NCI-H1417 (cell line): ENCODE data around the gene AFG3L2.

Experiments
- DNase-seq, 3 experiments: peaks; one replicate each; lab custom pipeline; 2025; lab: John Stamatoyannopoulos, UW

The AFG3L2 gene

DNA sequence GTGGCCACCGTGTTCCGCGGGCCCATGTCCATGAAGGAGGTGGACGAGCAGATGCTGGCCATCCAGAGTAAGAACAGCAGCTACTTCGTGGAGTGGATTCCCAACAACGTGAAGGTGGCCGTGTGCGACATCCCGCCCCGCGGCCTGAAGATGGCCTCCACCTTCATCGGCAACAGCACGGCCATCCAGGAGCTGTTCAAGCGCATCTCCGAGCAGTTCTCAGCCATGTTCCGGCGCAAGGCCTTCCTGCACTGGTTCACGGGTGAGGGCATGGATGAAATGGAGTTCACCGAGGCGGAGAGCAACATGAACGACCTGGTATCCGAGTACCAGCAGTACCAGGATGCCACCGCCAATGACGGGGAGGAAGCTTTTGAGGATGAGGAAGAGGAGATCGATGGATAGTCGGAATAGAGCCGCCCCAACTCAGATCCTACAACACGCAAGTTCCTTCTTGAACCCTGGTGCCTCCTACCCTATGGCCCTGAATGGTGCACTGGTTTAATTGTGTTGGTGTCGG lies 51.2 kb downstream of the AFG3L2 start:
- DNase-seq, result no peak

DNA sequence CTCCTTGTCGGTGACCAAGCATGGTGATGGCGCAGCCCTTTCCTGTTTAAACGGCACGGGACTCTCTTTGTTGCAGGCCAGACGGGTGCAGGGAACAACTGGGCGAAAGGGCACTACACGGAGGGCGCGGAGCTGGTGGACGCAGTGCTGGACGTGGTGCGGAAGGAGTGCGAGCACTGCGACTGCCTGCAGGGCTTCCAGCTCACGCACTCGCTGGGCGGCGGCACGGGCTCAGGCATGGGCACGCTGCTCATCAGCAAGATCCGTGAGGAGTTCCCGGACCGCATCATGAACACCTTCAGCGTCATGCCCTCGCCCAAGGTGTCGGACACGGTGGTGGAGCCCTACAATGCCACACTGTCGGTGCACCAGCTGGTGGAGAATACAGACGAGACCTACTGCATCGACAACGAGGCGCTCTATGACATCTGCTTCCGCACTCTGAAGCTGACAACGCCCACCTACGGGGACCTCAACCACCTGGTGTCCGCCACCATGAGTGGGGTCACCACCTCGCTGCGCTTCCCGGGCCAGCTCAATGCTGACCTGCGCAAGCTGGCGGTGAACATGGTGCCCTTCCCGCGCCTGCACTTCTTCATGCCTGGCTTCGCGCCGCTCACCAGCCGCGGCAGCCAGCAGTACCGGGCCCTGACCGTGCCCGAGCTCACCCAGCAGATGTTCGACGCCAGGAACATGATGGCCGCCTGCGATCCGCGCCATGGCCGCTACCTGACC lies 51.9 kb downstream of the AFG3L2 start:
- DNase-seq, result no peak

DNA sequence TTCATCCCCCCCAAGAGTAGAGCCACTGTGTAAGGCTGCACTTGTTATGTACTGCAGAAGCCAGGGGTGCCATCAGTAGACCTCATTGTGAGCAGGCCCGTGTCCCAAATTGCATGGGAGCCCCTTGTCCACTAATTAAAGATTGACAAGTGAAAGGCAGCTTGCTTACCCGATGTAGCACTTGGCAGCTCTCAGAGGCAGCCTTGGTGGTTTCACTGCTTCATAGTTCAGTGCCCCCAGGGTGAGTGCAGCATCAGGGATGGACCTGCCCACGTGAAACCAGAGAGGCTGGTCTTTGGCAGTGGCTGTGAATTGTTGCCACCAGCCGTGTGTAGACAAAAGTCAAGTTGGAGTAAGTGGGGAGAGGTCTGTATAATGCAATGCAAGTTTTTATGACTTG lies 55.7 kb downstream of the AFG3L2 start:
- no peak for DNase-seq

DNA sequence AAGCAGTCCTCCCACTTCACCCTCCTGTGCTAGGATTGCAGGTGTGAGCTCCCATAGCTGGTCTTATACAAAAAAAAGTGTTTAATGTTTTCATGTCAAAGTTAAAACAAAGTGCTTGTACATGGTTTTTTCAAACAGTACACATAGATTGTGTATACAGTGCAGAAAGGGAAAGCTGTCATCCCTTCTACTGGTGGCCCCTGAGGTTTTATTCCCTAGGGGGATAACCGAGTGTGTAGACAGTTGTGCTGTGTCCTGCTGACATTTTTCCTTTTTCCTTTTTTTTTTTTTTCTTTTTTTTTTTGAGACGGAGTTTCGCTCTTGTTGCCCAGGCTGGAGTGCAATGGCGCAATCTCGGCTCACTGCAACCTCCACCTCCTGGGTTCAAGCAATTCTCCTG lies 58.2 kb downstream of the AFG3L2 start:
- DNase-seq, result no peak

DNA sequence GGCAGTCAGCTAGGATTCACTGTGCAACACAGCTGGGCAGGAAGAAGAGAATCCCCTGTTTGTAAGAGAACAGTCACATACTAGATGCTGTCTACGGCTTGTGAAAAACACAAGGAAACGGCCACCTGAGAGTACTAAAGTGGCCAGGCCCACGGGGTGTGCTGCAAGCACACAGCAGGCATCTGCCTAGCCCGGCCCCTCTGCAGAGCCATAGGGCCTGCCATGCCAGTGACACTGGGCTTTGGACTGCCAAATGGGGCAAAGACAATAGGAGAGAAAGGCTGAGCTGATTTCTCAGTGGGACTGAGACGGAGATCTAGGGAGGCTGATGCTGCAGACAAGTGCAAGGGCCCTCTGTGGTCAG lies 58.7 kb downstream of the AFG3L2 start:
- no peak for DNase-seq

DNA sequence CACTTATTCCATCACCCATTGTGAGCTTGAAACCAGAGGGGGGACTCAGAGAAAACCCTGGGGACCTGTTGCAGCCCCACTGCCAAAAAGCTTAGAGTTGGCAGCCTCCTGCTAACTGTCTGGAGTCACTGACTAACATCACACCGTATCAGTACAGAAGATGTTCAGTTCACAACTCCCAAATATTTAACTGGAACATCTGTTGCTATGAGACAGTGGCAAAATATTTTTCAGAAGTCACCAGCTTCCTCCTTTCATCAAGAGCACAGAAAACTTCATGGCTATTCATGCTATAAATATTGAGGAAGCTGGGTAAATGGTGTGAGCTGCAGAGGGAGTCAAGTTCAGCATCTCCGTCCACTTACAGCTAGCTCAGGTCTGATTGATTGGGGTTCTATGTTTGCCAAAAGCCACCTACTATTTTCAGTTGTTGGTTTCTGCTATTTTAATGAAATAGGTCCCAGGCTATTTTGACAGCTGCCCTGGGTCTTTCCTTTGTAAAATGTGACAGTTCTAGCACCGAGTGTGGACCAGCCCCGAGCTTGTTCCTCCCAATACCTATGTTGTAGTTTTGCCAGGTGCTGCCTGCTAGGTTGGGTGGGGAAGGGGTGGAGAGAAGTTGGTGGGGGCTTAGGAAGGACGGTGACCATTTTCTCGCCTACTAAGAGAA lies 59.2 kb downstream of the AFG3L2 start:
- no peak for DNase-seq

DNA sequence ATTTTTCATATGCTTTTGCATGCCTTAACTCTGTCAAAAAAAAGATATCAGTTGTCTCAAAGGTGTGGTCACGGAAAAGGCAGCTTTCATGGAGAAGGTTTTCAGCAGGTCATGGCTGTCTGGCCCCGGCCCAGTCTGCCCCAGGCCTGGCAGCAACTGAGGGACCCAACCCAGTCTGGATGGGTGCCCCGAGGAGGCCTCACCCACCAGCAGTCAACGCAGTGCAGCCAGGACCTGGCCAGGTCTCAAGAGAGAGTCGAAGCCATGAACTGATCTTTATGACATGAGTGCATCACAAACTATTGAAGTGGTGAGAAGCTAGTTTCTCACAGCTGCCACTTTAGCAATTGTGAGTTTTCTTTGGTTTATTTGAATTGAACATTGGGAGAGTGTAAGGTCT lies 61.1 kb downstream of the AFG3L2 start:
- no peak for DNase-seq

DNA sequence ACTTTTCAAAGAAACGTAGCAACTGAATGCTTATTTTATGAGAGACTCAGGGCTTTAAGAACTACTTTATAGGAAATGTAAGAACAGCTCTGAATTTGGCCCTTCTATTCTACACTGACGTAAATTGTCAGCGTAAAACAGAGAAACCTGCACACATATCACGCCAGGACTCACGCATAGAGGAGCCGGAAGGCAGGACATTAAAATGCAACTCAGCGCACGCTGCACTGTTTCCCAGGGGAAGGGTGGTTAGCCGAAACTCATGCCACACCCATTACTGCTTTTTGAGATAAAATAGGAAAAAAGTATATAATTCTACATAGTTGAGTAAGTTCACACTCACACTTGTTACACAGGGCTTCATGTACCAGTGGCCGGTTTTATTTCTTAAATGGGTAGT lies 61.5 kb downstream of the AFG3L2 start:
- DNase-seq, result no peak

DNA sequence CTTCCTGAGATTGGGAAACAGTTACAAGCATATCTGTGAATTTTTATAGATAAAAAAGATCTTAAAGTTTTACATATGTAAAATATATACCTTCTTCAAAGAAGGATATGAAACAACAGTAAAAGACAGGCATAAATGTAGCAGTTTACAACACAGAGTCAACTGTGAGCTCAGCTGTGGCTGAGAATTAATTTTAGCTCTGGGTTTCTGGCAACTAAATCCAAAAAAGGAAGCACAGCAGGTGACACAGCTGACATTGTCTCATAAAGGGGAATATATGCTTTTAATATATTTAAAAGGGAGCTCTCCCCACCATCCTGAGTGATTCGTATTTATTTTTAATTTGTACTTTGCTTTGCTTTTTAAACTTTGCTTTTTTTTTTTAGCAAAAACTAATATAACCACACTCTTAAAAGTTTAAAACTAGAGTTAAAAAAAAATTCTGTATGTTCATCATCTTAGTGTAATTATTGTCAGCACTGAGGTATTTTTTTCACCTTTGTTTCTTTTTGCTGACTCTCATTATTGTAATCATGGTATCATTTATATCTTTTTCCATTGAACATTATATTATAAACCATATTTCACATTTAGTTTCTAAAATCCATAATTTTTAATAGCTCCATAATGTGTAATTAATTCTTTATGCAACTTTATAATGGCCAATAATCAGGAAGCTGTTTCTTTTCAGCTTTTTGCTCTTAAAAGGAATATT lies 62.3 kb downstream of the AFG3L2 start:
- DNase-seq, result no peak

DNA sequence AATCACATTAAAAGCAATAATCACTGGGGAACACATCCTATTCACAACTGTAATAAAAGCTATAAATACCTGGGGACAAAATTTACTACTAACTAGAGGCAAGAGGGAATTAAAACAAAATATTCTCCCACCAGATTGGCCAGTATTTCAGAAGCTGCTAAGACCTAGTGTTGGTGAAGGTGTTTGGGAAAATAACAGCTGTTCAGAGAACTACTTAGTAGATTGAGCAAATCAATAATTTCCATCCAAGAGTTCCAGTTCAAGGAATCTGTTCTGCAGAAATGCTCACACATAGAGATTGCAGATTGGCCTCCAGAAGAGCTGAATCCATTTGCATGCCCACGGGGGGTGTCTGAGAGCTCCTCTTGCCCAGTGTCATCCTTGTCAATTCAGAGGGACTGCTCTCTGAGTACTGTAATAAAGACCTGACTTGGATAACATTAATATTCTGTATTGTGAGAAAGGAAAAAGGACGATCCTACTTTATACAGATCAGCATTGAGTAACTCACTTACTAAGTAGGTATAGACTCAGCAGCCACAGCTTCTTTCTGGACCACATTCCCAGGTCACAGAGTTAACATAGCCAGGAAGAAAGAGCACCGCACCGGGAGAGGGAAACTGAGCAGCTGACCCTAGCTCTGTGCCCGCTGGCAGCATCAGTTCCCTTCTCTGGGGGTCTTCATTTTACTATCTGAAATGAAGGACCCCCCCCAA lies 63.3 kb downstream of the AFG3L2 start:
- no peak for DNase-seq

DNA sequence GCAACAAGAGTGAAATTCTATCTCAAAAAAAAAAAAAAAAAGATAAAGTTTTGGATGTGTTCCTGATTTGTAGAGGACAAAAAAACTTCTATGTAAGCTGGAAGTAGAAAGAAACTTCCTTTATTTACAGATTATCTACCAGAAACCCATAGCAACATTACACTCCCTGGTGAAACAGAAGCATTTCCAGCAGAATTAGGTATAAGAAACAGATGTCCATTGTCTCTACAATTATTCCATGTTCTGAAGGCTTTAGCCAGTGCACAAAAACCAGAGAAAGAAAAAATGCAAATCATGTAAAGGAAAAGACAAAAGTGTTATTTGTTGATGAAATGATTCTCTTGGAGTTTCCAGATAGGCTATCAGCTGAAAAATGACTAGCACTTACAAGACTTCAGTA lies 64.1 kb downstream of the AFG3L2 start:
- DNase-seq, result no peak

DNA sequence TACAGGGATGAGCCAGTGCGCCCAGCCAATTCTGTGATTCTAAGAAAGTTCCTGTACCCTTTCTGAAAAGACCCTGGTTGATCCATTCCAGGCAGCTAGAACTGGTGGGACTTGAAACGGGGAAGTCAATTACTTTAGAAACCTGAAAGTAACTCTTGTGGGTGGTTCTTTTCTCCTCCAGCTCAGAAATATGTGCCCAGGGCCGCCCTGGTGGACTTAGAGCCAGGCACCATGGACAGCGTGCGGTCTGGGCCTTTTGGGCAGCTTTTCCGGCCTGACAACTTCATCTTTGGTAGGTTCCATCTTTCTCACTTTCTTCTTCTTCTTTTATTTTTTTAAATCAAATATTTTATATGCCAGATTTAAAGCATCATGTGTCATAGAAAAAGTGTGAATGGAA lies 66.3 kb downstream of the AFG3L2 start:
- no peak for DNase-seq

DNA sequence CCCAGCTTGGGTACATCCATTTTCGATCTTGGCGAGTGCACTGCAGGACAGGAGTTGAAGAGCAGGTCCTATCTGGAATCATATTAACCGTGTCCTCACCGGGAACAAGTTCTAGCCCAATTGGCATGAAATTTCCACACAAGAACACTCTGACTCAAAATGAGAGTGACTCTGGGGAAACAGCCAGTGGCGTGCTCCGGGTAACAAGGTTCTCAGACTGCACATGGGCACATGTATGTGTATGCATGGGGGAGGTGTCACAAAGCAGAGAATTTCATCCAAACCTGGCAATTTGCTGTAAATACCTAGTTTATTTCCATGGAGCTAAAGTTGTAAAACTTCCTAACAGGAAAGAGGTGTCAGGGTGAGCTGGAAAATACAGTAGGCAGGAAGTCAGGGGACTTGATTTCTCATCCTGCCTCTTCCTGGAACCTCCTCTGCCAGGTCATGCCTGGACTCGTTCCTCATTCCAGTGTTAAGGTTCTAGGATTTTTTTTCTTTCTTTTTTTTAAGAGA lies 67.3 kb downstream of the AFG3L2 start:
- no peak for DNase-seq

DNA sequence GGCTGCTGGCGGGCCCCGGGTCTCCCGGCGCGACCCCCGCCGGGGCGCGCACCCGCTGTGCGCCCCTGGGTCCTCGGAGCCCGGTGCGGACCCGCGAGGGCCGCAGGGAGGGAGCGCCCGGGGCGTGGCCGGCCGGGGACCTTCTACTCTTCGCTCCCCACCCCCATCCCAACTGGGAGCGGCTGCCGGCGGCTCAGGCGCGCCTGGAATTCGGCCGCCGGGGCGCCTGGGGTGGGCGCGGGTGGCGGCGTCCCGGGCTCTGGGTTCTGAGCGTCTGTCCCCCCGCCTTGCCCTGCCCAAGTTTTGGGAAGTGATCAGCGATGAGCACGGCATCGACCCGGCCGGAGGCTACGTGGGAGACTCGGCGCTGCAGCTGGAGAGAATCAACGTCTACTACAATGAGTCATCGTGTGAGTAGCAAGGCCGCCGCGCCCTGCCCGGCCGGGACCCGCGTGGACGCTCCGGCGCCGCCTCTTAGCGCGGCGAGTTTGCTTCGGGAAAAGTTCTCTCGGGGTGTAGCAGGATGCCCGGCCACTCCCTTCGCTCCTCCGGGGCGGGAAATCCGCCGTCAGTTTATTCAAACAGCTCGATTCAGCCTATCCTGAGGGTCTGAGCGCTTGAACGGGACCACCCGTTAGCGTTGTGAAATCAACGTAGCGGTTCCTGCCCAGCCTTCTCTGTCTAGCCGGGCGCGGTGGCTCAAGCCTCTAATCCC lies 68.5 kb downstream of the AFG3L2 start:
- no peak for DNase-seq

DNA sequence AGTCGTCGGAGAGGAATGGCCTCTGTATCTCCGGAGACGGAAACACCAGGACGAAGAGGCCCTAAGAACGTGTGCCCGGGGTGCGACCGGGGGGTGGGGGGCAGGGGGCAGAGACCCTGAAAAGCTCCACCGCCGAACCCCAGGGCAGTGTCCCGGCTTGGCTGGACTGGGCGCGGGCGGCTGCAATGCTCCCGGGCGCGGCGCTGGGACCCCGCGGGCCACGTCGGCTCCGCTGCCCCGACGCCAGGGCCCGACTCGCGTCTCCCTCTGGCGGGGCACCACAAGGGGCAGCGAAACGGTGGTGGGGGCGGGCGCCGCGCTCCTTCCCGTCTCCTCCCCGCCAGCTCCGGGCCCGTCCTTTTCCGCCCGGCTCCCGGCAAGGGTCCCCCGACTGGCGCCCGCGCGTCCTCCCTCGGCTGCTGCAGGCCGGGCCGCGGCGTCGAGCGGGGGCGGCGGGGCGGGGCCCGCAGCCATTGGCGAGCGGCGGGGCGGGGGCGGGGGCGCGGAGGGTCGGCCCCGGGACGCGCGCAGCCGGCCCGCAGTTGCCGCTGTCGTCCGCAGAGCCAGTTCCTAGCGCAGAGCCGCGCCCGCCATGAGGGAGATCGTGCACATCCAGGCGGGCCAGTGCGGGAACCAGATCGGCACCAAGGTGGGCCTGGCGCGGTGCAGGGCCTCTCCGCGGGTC lies 69.2 kb downstream of the AFG3L2 start, which contains the start of gene TUBB6:
TUBB6 (plus strand) TSS at position 541 of the 685 bp plus-strand sequence; CDS start at position 593, 52 bp downstream.
- DNase-seq, result no peak

DNA sequence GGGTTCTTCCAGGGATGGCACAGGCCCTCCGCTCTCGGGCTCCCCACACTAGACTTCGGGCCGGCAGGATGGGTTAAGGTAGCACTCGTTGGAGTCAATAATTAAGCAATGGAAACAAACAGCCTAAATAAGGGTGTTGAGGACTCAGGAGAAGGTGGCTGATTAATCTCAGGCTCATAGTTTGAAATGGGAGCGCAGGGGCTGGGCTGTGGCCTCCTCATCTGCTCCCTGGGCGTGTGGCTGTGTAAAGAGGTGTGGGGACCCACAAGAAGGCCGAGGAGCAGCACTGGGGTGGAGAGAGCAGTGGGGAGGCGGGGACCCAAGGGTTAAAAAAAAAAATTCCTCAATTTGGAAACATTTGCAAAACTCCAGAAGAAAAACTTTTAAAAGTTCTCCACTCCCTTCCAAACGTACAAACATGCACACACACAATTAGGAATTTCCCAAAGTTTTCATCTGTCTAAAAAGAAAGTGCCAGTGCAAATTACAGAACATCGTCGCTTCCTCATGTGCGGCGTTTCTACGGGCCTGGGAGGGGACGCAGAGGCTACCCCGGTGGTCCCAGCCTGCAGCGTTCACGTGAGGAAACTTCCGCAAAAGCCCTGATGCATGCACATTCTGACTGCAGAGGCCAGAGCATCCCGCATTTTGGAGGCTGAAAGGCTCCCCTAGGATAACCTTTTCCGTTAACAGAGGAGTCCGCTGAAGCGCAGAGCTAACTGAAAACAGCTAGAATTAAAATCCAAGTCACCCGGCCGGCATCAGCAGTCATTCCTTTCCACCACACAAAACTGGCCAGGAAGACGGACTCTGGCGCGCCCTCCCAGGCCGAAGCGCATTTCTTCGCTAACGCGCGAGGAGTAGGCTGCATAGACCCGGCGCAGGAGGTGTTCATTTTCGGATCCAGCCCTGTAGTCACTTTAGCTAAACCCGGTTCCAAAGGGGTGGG lies 70.0 kb downstream of the AFG3L2 start:
- no peak for DNase-seq

DNA sequence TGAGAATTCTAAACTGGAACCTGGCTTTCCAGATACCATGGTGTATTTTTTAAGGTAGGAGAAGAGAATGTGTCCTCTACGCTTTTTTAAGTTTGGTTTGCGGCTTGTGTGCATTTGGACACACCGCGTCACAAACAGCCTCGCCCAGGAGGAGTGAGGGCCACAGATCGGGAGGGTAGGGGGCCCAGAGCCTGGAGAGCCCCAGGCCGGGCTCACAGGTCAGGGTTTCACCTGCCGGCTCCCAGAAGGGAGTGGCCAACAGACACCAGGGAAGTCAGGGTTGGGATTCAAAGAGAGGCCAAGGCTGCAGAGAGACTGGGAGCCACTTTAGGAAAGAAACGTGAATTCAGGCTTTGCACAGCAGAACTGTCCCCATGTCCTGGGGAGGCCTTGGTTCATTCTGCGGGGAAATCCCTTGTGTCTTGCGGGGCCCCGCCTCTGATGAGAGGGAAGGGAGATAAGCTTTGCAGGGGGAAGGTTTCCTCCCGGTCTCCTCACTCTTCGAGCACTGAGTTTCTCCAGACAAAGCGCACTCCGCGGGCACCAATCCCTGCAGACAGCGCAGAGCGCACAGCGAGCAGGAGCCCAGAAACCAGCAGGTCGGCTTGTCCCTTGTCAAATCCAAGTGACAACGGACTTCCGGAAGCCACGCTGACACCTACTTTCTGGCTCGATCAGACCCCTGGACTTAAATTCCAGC lies 70.9 kb downstream of the AFG3L2 start:
- DNase-seq, result no peak

DNA sequence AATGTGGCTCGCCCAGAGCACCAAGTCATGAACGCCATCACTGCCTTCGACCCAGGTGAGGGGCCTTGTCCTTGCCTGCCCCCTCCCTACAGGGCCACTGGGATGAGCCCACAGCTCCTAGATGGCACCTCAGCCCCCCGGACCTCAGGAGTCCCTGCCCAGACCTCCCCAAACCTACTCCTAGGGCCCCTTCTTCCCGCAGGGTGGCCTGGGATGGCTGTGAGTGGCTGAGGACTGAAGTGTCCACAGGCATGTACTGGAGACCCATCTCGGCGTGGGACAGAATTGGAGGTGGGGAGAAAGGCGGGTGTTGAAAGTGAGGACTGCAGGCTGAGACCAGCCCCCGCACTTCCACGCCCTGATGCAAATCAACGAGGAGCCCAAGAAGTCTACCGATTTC lies 71.8 kb downstream of the AFG3L2 start:
- no peak for DNase-seq
